ENCODE data around the gene ADRA1B. TPM values are rescaled to one million over a fixed set of nuclear protein-coding genes. Genes with fewer than 3 reads are reported as not detected.

The ADRA1B gene
- total and polyA plus RNA-seq, 2 of the 8 experiments (the other 6 are each of a cell fraction or from before 2014, with no cell fraction given), result not detected

- H3K79me1 ChIP-seq (ENCODE audit: low read depth, low read length), result no peaks in the 10 kb centered on the region
- no peaks in the 10 kb centered on the region for H3K23me2 ChIP-seq (ENCODE audit: low read depth, low read length)
- H3K9ac ChIP-seq (replicated peaks in 1 of 4; ENCODE audit: extremely low read depth in 1 of 4, low read depth in 3 of 4, low read length in 3 of 4), result no peak overlapping the region
- no peaks in the 10 kb centered on the region for H3K36me3 ChIP-seq (ENCODE audit: control insufficient read depth in 2 of 4, insufficient read depth in 4 of 4, low read length in 3 of 4)
- H2BK12ac ChIP-seq (ENCODE audit: low read depth, low read length), result no peak overlapping the region
- H4K5ac ChIP-seq (ENCODE audit: insufficient read length, low read depth, low read length), result no peak overlapping the region
- no peaks in the 10 kb centered on the region for H3K9me3 ChIP-seq (ENCODE audit: insufficient read depth in 2 of 2, low read depth in 1 of 2, low read length in 1 of 2)
- FAIRE-seq (no peak), DNase-seq (ENCODE audit: low read depth in 1 of 2, low spot score in 2 of 2) (no peak)
- no peak overlapping the region for H2BK120ac ChIP-seq (replicated peaks; ENCODE audit: low read depth, low read length)
- H4K91ac ChIP-seq (replicated peaks; ENCODE audit: insufficient read length, low read length), result no peak overlapping the region
- H3K79me2 ChIP-seq (ENCODE audit: control insufficient read depth in 1 of 2, insufficient read depth in 2 of 2, low read length in 2 of 2), result no peaks in the 10 kb centered on the region
- ChIA-PET POLR2A (ENCODE audit: partially characterized antibody) (no interaction called here), CTCF (ENCODE audit: partially characterized antibody) (interaction anchor here (0.6 to 1.7 kb wide), 2 partner anchors 481 to 499 kb away, joined by 3 to 5 read pairs; no protein-coding TSS in a partner anchor)
- H3K14ac ChIP-seq (ENCODE audit: insufficient read length), result no peak overlapping the region
- peaks cover 0 to 2% (median 0%) of the 10 kb centered on the region in 4 experiments; a peak in 3 of 7 replicates for H3K27me3 ChIP-seq (replicated peaks in 1 of 4; ENCODE audit: control insufficient read depth in 3 of 4, extremely low read depth in 1 of 4, insufficient read depth in 3 of 4, low read length in 3 of 4)
- no peaks in the 10 kb centered on the region for H3K4me1 ChIP-seq (replicated peaks in 1 of 4; ENCODE audit: control insufficient read depth in 3 of 4, insufficient read depth in 4 of 4, low read length in 3 of 4)
- H3K23ac ChIP-seq (ENCODE audit: insufficient read length), result no peak overlapping the region
- H3K18ac ChIP-seq (ENCODE audit: extremely low read depth, low read length), result no peak overlapping the region
- 86% methylated on average over 7 of the region's 7 CpGs; no CpG with 5 or more reads in 1 of the 2 experiments for WGBS, 2 experiments (ENCODE audit: extremely low coverage in 1 of 2, insufficient coverage in 1 of 2, insufficient read length in 1 of 2, insufficient replicate concordance in 2 of 2, low coverage in 1 of 2, low lambda C conversion rate in 2 of 2, missing lambda C conversion rate in 1 of 2)
- no peak overlapping the region for H2AK5ac ChIP-seq (ENCODE audit: low read depth, low read length)
- H2BK5ac ChIP-seq (ENCODE audit: low read depth, low read length), result no peak overlapping the region
- H3K4me3 ChIP-seq (ENCODE audit: extremely low read depth in 1 of 4, insufficient read depth in 2 of 4, low read depth in 3 of 4, low read length in 4 of 4), result no peak overlapping the region
- no peak overlapping the region; the same call in 1 of the 2 replicates for H2AFZ ChIP-seq (ENCODE audit: low read length)
- H4K8ac ChIP-seq (ENCODE audit: extremely low read depth, insufficient read depth, low read length), result no peak overlapping the region
- H3K27ac ChIP-seq (ENCODE audit: low read depth, low read length), result no peak overlapping the region
- no peak overlapping the region for H3K4me2 ChIP-seq (ENCODE audit: insufficient read depth in 1 of 2, low read depth in 2 of 2, low read length in 2 of 2)
- H4K20me1 ChIP-seq (replicated peaks in 1 of 2; ENCODE audit: control insufficient read depth in 1 of 2, insufficient read depth in 2 of 2, low read length in 2 of 2), result no peaks in the 10 kb centered on the region
- no peak overlapping the region for H3K4ac ChIP-seq (replicated peaks; ENCODE audit: insufficient read length, low read depth, low read length)
- 0 out of 2 replicates have a peak overlapping the region, but pooled peaks have one; percentile 52 for H2BK20ac ChIP-seq (ENCODE audit: low read length)
- H2BK15ac ChIP-seq (ENCODE audit: low read length), result peak overlapping the region; percentile 40; the same call in 1 of the 2 replicates
- no peak overlapping the region for H3K56ac ChIP-seq (replicated peaks; ENCODE audit: insufficient read length, low read depth, low read length)
- no peak for TF ChIP-seq TEAD4 (IDR thresholded peaks at IDR 0.05; ENCODE audit: low read depth, low read length)
- no peak for TF ChIP-seq SRF (IDR thresholded peaks at IDR 0.05; ENCODE audit: low read depth, low read length)
- no peak for TF ChIP-seq YY1 (IDR thresholded peaks at IDR 0.05; ENCODE audit: low read depth, low read length)
- TF ChIP-seq RXRA (IDR thresholded peaks at IDR 0.05; ENCODE audit: insufficient read depth, low read depth, low read length), result no peak
- no peak for TF ChIP-seq EGR1 (IDR thresholded peaks at IDR 0.05; ENCODE audit: borderline replicate concordance, low read depth, low read length)
- TF ChIP-seq HDAC2 (IDR thresholded peaks at IDR 0.05; ENCODE audit: borderline replicate concordance in 1 of 2, low read depth in 2 of 2, low read length in 2 of 2), result no peak
- no peak for TF ChIP-seq POLR2AphosphoS5 (IDR thresholded peaks at IDR 0.05; ENCODE audit: low read depth, low read length)
Observed at GRCh38 chr5:159923008-159923407, 6.7 kb downstream of the ADRA1B start.
